Endodermal cell (in vitro differentiated cells): ENCODE measurements around the gene TMEM50B. TPM values are rescaled to one million over a fixed set of nuclear protein-coding genes. Genes with fewer than 3 reads are reported as not detected.

ENCODE experiments used
- DNase-seq: peaks from one replicate; pipeline ENCODE4 v3.0.0-alpha.2; 2017
- H3K27ac ChIP-seq: 2 replicates; pipeline ENCODE4 v1.5.1; 2013; ENCODE audit warnings: mild to moderate bottlenecking, low read depth, low read length, moderate library complexity
- H3K27me3 ChIP-seq: 2 replicates; pipeline ENCODE4 v1.6.1; 2013; ENCODE audit warnings: mild to moderate bottlenecking, low read length, moderate library complexity; ENCODE audit not compliant: insufficient read depth, control insufficient read depth, poor library complexity, severe bottlenecking
- H3K36me3 ChIP-seq: 2 replicates; pipeline ENCODE4 v1.7.0; 2013; ENCODE audit warnings: mild to moderate bottlenecking, low read length, moderate library complexity; ENCODE audit not compliant: control insufficient read depth, insufficient read depth
- H3K4me1 ChIP-seq: one replicate; pipeline ENCODE4 v1.7.0; 2013; ENCODE audit warnings: low read length; ENCODE audit not compliant: control insufficient read depth, insufficient read depth
- H3K4me3 ChIP-seq: 2 replicates; pipeline ENCODE4 v1.5.1; 2013; ENCODE audit warnings: mild to moderate bottlenecking, low read length, moderate library complexity
- H3K9ac ChIP-seq: 2 replicates; pipeline ENCODE4 v1.6.1; 2013; ENCODE audit warnings: mild to moderate bottlenecking, low read length, moderate library complexity; ENCODE audit not compliant: poor library complexity, severe bottlenecking; ENCODE audit errors: extremely low read depth
- H3K9me3 ChIP-seq: 2 replicates; pipeline ENCODE4 v1.6.1; 2013; ENCODE audit warnings: mild to moderate bottlenecking, low read length, moderate library complexity; ENCODE audit not compliant: control insufficient read depth
- H3K27ac Mint-ChIP-seq: 2 replicates; pipeline ENCODE4 v1.8.0; 2020; ENCODE audit warnings: mixed read lengths
- H3K27me3 Mint-ChIP-seq: 2 replicates; pipeline ENCODE4 v1.8.0; 2021; ENCODE audit warnings: mild to moderate bottlenecking, mixed read lengths; ENCODE audit not compliant: insufficient read depth
- H3K36me3 Mint-ChIP-seq: 2 replicates; pipeline ENCODE4 v1.8.0; 2020; ENCODE audit warnings: low read depth, mixed read lengths
- H3K4me1 Mint-ChIP-seq: 2 replicates; pipeline ENCODE4 v1.8.0; 2020; ENCODE audit warnings: mixed read lengths
- H3K4me3 Mint-ChIP-seq: 2 replicates; pipeline ENCODE4 v1.8.0; 2020; ENCODE audit warnings: mild to moderate bottlenecking, moderate library complexity, mixed read lengths
- H3K9me3 Mint-ChIP-seq: 2 replicates; pipeline ENCODE4 v1.8.0; 2020; ENCODE audit warnings: mild to moderate bottlenecking, mixed read lengths
- WGBS, 2 experiments: methylation state at CpG; one replicate each; pipeline versions ENCODE4 v1.1.5 to v1.1.7; 2013; ENCODE audit warnings: missing lambda C conversion rate in 2 of 2, mixed read lengths in 1 of 2; ENCODE audit not compliant: insufficient coverage in 1 of 2, insufficient read length in 1 of 2; 5-methylcytosine and 5-hydroxymethylcytosine counted together
- total RNA-seq, 2 donors: library from RNA; stranded (reverse); fragmentation: NEBNext Ultra II Directional in 1 of 2; extraction: Animal tissue kit (Norgen Biotek cat#: 25700) in 1 of 2; gene quantifications; 2 replicates in 1 of 2; 3 replicates in 1 of 2; pipeline ENCODE4 v1.2.1, GENCODE V29; 2021
- TF ChIP-seq, protein P1 (sequence below): fragments of 200-600 bp; sonication (generic); conservative IDR thresholded peaks from 2 replicates; pipeline ENCODE4 v1.5.0; 2021; ENCODE audit warnings: antibody characterized with exemption, mild to moderate bottlenecking

Gene TMEM50B
- total RNA-seq, 2 donors from 2014 or later: 35.8 to 57.2 TPM

DNA sequence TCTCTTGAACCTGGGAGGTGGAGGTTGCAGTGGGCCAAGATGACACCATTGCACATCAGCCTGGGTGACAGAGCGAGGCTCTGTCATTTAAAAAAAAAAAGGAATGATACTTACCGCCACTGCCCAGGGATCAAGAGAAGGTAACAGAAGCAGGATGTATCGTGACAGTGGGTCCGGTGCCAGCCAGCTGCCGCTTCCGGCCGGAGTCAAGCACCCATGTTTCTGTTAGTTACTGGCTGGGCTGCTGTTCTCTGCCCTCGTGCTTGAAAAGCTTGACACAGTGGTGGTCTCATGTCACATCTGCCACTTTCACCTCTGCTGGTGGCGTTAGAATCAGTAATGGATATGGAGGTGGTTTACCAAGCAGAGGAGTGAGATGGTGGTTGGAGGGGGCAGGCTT, 55.6 kb downstream of the TMEM50B start:
- H3K27me3 Mint-ChIP-seq: no peaks in the 10 kb centered on the region
- TF ChIP-seq, protein P1, sequence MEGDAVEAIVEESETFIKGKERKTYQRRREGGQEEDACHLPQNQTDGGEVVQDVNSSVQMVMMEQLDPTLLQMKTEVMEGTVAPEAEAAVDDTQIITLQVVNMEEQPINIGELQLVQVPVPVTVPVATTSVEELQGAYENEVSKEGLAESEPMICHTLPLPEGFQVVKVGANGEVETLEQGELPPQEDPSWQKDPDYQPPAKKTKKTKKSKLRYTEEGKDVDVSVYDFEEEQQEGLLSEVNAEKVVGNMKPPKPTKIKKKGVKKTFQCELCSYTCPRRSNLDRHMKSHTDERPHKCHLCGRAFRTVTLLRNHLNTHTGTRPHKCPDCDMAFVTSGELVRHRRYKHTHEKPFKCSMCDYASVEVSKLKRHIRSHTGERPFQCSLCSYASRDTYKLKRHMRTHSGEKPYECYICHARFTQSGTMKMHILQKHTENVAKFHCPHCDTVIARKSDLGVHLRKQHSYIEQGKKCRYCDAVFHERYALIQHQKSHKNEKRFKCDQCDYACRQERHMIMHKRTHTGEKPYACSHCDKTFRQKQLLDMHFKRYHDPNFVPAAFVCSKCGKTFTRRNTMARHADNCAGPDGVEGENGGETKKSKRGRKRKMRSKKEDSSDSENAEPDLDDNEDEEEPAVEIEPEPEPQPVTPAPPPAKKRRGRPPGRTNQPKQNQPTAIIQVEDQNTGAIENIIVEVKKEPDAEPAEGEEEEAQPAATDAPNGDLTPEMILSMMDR: no peak
- Histone ChIP-seq H3K36me3 (peaks cover 59% of the 10 kb centered on the region), H3K4me3 (no peak overlapping the region), H3K27me3 (no peaks in the 10 kb centered on the region), H3K9ac (no peak overlapping the region), H3K4me1 (no peaks in the 10 kb centered on the region), H3K27ac (no peak overlapping the region), H3K9me3 (no peaks in the 10 kb centered on the region)
- no peaks in the 10 kb centered on the region for H3K4me1 Mint-ChIP-seq
- 95 to 96% methylated on average over 7 to 9 of the region's 9 CpGs for WGBS, 2 experiments
- H3K9me3 Mint-ChIP-seq: no peaks in the 10 kb centered on the region
- H3K27ac Mint-ChIP-seq: no peak overlapping the region
- H3K4me3 Mint-ChIP-seq: no peak overlapping the region
- no peak for DNase-seq
- peaks cover 78% of the 10 kb centered on the region for H3K36me3 Mint-ChIP-seq

DNA sequence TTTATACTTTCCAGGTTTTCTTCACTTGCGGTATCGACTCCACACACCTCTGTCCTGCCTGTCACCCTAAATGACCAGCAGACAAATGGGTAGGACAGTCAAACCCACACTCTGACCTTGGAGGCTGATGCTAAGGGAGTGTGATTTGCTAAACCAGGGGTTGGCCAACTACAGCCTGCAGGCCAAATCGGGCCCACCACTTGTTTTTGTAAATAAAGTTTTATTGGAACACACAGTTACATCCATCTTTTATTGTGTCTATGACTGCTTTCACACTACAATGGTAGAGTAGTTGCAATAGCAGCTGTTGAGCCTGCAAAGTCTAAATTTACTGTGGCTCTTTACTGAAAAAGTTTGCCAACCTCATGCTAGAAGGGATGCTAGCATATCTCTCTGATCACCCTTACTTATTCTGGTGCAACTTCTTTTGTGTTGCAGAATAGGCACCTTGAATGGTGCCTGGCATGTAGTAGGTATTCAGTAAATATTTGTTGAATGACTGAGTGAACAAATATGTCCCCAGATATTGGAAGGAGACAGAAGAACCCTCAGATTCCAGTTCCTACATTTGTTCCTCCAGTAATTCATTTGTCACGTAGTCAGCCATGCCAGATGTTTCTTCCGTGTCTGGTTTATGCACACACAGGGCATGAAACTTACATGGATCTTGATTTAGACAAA, 57.9 kb downstream of the TMEM50B start:
- Histone ChIP-seq H3K27me3 (no peaks in the 10 kb centered on the region), H3K9ac (no peak overlapping the region), H3K4me3 (no peak overlapping the region), H3K36me3 (peaks cover 55% of the 10 kb centered on the region), H3K27ac (no peak overlapping the region), H3K4me1 (no peaks in the 10 kb centered on the region), H3K9me3 (no peaks in the 10 kb centered on the region)
- Mint-ChIP-seq H3K27me3 (no peaks in the 10 kb centered on the region), H3K36me3 (peaks cover 71% of the 10 kb centered on the region), H3K4me3 (no peak overlapping the region), H3K4me1 (no peaks in the 10 kb centered on the region), H3K27ac (no peak overlapping the region), H3K9me3 (no peaks in the 10 kb centered on the region)
- DNase-seq: no peak
- TF ChIP-seq, protein P1: no peak
- WGBS, 2 experiments: 96% methylated on average over 5 of the region's 5 CpGs; no CpG with 5 or more reads in 1 of the 2 experiments

DNA sequence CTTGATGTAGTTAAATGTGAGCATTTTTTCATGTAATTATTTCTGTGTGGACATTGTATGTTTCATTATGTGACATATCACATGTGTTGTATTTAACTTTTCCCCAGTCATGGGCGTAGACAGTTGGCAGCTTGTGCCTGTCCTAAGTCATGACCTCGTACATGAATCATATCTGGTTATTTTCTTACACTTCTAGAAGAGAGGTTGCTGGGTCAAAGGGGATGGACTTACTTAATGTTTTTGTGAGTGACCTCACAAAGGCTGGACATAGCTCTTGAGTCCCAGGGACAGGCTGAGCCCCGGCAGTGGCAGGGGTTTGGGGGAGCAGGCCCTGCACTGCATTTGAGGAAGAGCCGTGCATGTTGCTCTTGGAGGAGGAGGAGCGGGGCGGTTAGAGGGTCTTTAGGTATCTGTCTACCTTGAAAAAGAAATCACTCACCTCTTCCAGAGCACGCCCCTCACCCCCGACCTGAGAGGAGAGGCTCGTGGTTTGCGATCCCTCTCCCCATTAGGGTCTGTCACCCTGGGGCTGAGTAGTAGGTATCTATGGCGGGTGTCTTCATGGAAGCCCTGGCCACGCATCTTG, 60.1 kb downstream of the TMEM50B start:
- H3K27me3 Mint-ChIP-seq: no peaks in the 10 kb centered on the region
- H3K9me3 ChIP-seq: no peaks in the 10 kb centered on the region
- no peaks in the 10 kb centered on the region for H3K27me3 ChIP-seq
- peaks cover 8% of the 10 kb centered on the region for H3K4me1 Mint-ChIP-seq
- H3K4me3 ChIP-seq: no peak overlapping the region
- H3K4me1 ChIP-seq: no peaks in the 10 kb centered on the region
- TF ChIP-seq, protein P1: no peak
- no peak overlapping the region for H3K9ac ChIP-seq
- no peaks in the 10 kb centered on the region for H3K9me3 Mint-ChIP-seq
- no peak for DNase-seq
- peaks cover 58% of the 10 kb centered on the region for H3K36me3 ChIP-seq
- H3K27ac ChIP-seq: no peak overlapping the region
- no peak overlapping the region for H3K4me3 Mint-ChIP-seq
- H3K27ac Mint-ChIP-seq: no peak overlapping the region
- 92 to 96% methylated on average over 6 to 9 of the region's 12 CpGs for WGBS, 2 experiments
- peaks cover 76% of the 10 kb centered on the region for H3K36me3 Mint-ChIP-seq
